Neural cell (in vitro differentiated cells): Measurements from ENCODE around the gene RNF157. TPM values are rescaled to one million over a fixed set of nuclear protein-coding genes. Genes with fewer than 3 reads are reported as not detected.

Source experiments
- H2AFZ ChIP-seq: fragments of 200-600, 300-800 bp; sonication (generic), shearing (Covaris generic); 2 replicates; pipeline ENCODE4 v1.6.0; 2014; ENCODE audit warnings: low read depth, mild to moderate bottlenecking, antibody characterized with exemption, low read length, moderate library complexity
- H3F3A ChIP-seq: fragments of 200-600 bp; shearing (Covaris generic); 2 replicates; pipeline ENCODE4 v1.6.1; 2016; ENCODE audit warnings: mild to moderate bottlenecking, moderate library complexity, mixed read lengths, antibody characterized with exemption, low read length; ENCODE audit not compliant: insufficient read depth, poor library complexity, severe bottlenecking
- H3K27ac ChIP-seq: fragments of 200-600, 300-800 bp; sonication (generic), shearing (Covaris generic); 2 replicates; pipeline ENCODE4 v1.5.1; 2014; ENCODE audit warnings: mild to moderate bottlenecking, low read length, moderate library complexity
- H3K27me3 ChIP-seq: fragments of 300-800, 200-600 bp; sonication (generic), shearing (Covaris generic); 2 replicates; pipeline ENCODE4 v1.6.0; 2014; ENCODE audit warnings: mild to moderate bottlenecking, low read depth, low read length, moderate library complexity; ENCODE audit not compliant: insufficient read depth
- H3K36me3 ChIP-seq: fragments of 300-800, 200-600 bp; sonication (generic), shearing (Covaris generic); 2 replicates; pipeline ENCODE4 v1.5.1; 2014; ENCODE audit warnings: mild to moderate bottlenecking, antibody characterized with exemption, low read length, moderate library complexity; ENCODE audit not compliant: insufficient read depth
- H3K4me2 ChIP-seq: fragments of 300-800, 200-600 bp; sonication (generic), shearing (Covaris generic); 2 replicates; pipeline ENCODE4 v1.6.0; 2014; ENCODE audit warnings: mild to moderate bottlenecking, low read length
- H3K4me3 ChIP-seq: fragments of 300-800, 200-600 bp; sonication (generic), shearing (Covaris generic); 2 replicates; pipeline ENCODE4 v1.5.1; 2014; ENCODE audit warnings: mild to moderate bottlenecking, low read length, moderate library complexity
- H3K79me2 ChIP-seq: fragments of 200-600 bp; shearing (Covaris generic); replicated peaks from 2 replicates; pipeline ENCODE4 v1.6.0; 2014; ENCODE audit warnings: mild to moderate bottlenecking, low read length, moderate library complexity; ENCODE audit not compliant: insufficient read depth
- H3K9ac ChIP-seq: fragments of 300-800, 200-600 bp; sonication (generic), shearing (Covaris generic); 2 replicates; pipeline ENCODE4 v1.6.1; 2016; ENCODE audit warnings: mild to moderate bottlenecking, low read length, mixed read lengths
- H3K9me2 ChIP-seq: fragments of 200-600 bp; shearing (Covaris generic); 2 replicates; pipeline ENCODE4 v1.6.1; 2016; ENCODE audit warnings: mild to moderate bottlenecking, low read length, mixed read lengths; ENCODE audit not compliant: insufficient read depth
- H3K9me3 ChIP-seq: fragments of 200-600, 300-800 bp; sonication (generic), shearing (Covaris generic); 2 replicates; pipeline ENCODE4 v1.6.1; 2016; ENCODE audit warnings: mild to moderate bottlenecking, mixed run types, low read length, moderate library complexity, mixed read lengths
- H4K20me1 ChIP-seq: fragments of 200-600 bp; shearing (Covaris generic); 2 replicates; pipeline ENCODE4 v1.6.1; 2016; ENCODE audit warnings: mild to moderate bottlenecking, mixed run types; ENCODE audit not compliant: insufficient read depth
- EP300 ChIP-seq: fragments of 450-650 bp; conservative IDR thresholded peaks from 2 replicates; pipeline ENCODE4 v1.6.1; 2014; ENCODE audit warnings: antibody characterized with exemption, mild to moderate bottlenecking, moderate library complexity; ENCODE audit not compliant: poor library complexity, severe bottlenecking
- EZH2 ChIP-seq: fragments of 200-600, 300-800 bp; shearing (Covaris generic), sonication (generic); IDR thresholded peaks from 2 replicates; pipeline ENCODE4 v1.6.1; 2014; ENCODE audit warnings: antibody characterized with exemption, low read length, borderline replicate concordance, mild to moderate bottlenecking; ENCODE audit not compliant: insufficient read depth, poor library complexity, severe bottlenecking
- MXI1 ChIP-seq: fragments of 450-650 bp; conservative IDR thresholded peaks from 2 replicates; pipeline ENCODE4 v1.6.1; 2014; ENCODE audit warnings: antibody characterized with exemption, mild to moderate bottlenecking; ENCODE audit not compliant: poor library complexity, severe bottlenecking
- POLR2AphosphoS5 ChIP-seq: IDR thresholded peaks from 2 replicates; pipeline ENCODE4 v1.6.1; 2012
- RAD21 ChIP-seq: fragments of 450-650 bp; conservative IDR thresholded peaks from 2 replicates; pipeline ENCODE4 v1.6.1; 2014; ENCODE audit warnings: antibody characterized with exemption, mild to moderate bottlenecking, moderate library complexity
- SMC3 ChIP-seq: fragments of 450-650 bp; conservative IDR thresholded peaks from 2 replicates; pipeline ENCODE4 v1.6.1; 2014; ENCODE audit warnings: antibody characterized with exemption, mild to moderate bottlenecking, moderate library complexity; ENCODE audit not compliant: poor library complexity
- TAF1 ChIP-seq: IDR thresholded peaks from 2 replicates; pipeline ENCODE4 v1.6.1; 2012; ENCODE audit warnings: low read depth
- polyA plus RNA-seq: library from polyadenylated mRNA; depleted of rRNA; stranded (reverse); fragments of >200 nt; gene quantifications from 2 replicates; pipeline ENCODE4 v1.2.3, GENCODE V29; 2014
- TF ChIP-seq, protein P1 (sequence below): IDR thresholded peaks from 2 replicates; pipeline ENCODE4 v1.6.1; 2012; ENCODE audit warnings: borderline replicate concordance
- TF ChIP-seq, protein P2 (sequence below): fragments of 450-650 bp; IDR thresholded peaks from 2 replicates; pipeline ENCODE4 v1.5.1; 2014; ENCODE audit warnings: antibody characterized with exemption, mild to moderate bottlenecking, moderate library complexity; ENCODE audit not compliant: poor library complexity, severe bottlenecking

The RNF157 gene
- polyA plus RNA-seq, 1 donor from 2014 or later = 15.9 TPM

- TF ChIP-seq TAF1 (no peak), POLR2AphosphoS5 (no peak), EP300 (no peak), RAD21 (no peak), SMC3 (no peak), MXI1 (no peak), EZH2 (no peak)
- TF ChIP-seq, protein P1, sequence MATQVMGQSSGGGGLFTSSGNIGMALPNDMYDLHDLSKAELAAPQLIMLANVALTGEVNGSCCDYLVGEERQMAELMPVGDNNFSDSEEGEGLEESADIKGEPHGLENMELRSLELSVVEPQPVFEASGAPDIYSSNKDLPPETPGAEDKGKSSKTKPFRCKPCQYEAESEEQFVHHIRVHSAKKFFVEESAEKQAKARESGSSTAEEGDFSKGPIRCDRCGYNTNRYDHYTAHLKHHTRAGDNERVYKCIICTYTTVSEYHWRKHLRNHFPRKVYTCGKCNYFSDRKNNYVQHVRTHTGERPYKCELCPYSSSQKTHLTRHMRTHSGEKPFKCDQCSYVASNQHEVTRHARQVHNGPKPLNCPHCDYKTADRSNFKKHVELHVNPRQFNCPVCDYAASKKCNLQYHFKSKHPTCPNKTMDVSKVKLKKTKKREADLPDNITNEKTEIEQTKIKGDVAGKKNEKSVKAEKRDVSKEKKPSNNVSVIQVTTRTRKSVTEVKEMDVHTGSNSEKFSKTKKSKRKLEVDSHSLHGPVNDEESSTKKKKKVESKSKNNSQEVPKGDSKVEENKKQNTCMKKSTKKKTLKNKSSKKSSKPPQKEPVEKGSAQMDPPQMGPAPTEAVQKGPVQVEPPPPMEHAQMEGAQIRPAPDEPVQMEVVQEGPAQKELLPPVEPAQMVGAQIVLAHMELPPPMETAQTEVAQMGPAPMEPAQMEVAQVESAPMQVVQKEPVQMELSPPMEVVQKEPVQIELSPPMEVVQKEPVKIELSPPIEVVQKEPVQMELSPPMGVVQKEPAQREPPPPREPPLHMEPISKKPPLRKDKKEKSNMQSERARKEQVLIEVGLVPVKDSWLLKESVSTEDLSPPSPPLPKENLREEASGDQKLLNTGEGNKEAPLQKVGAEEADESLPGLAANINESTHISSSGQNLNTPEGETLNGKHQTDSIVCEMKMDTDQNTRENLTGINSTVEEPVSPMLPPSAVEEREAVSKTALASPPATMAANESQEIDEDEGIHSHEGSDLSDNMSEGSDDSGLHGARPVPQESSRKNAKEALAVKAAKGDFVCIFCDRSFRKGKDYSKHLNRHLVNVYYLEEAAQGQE = no peak
- TF ChIP-seq, protein P2, sequence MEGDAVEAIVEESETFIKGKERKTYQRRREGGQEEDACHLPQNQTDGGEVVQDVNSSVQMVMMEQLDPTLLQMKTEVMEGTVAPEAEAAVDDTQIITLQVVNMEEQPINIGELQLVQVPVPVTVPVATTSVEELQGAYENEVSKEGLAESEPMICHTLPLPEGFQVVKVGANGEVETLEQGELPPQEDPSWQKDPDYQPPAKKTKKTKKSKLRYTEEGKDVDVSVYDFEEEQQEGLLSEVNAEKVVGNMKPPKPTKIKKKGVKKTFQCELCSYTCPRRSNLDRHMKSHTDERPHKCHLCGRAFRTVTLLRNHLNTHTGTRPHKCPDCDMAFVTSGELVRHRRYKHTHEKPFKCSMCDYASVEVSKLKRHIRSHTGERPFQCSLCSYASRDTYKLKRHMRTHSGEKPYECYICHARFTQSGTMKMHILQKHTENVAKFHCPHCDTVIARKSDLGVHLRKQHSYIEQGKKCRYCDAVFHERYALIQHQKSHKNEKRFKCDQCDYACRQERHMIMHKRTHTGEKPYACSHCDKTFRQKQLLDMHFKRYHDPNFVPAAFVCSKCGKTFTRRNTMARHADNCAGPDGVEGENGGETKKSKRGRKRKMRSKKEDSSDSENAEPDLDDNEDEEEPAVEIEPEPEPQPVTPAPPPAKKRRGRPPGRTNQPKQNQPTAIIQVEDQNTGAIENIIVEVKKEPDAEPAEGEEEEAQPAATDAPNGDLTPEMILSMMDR = no peak
- Histone ChIP-seq H3K27ac (no peak overlapping the region), H3K27me3 (no peaks in the 10 kb centered on the region)
Observed at GRCh38 chr17:76195281-76196096, 44.8 kb downstream of the RNF157 start.

GRCh38 chr17:76193591-76193990 lies 46.7 kb downstream of the RNF157 start:
- no peaks in the 10 kb centered on the region for H3K79me2 ChIP-seq
- no peak overlapping the region for H3K4me2 ChIP-seq
- TF ChIP-seq RAD21 = no peak
- TF ChIP-seq, protein P2 = no peak
- TF ChIP-seq POLR2AphosphoS5 = no peak
- no peak for TF ChIP-seq TAF1
- H3K36me3 ChIP-seq = no peaks in the 10 kb centered on the region
- H3K9me3 ChIP-seq = no peaks in the 10 kb centered on the region
- no peak overlapping the region for H3K4me3 ChIP-seq
- H3K27ac ChIP-seq = no peak overlapping the region
- no peaks in the 10 kb centered on the region for H3K9me2 ChIP-seq
- H3F3A ChIP-seq = no peaks in the 10 kb centered on the region
- no peak overlapping the region for H3K9ac ChIP-seq
- no peaks in the 10 kb centered on the region for H4K20me1 ChIP-seq
- H2AFZ ChIP-seq = no peak overlapping the region
- H3K27me3 ChIP-seq = no peaks in the 10 kb centered on the region

More at GRCh38 chr17:76195281-76196096, 44.8 kb downstream of the RNF157 start:
- Histone ChIP-seq H2AFZ (no peak overlapping the region), H4K20me1 (no peaks in the 10 kb centered on the region), H3F3A (no peaks in the 10 kb centered on the region), H3K4me3 (no peak overlapping the region), H3K79me2 (no peaks in the 10 kb centered on the region), H3K9ac (no peak overlapping the region), H3K36me3 (no peaks in the 10 kb centered on the region), H3K4me2 (no peak overlapping the region), H3K9me2 (no peaks in the 10 kb centered on the region), H3K9me3 (no peaks in the 10 kb centered on the region)
